ENCODE measurements around the gene EYS.

The EYS gene

GRCh38 chr6:63750400-63750799 is 1956.6 kb downstream of the EYS start:
- TF ChIP-seq REST (IDR thresholded peaks at IDR 0.05; ENCODE audit: insufficient read depth in 1 of 2, low read depth in 2 of 2, low read length in 2 of 2): no peak
- no peak for TF ChIP-seq POLR2AphosphoS5 (IDR thresholded peaks at IDR 0.05; ENCODE audit: low read depth, low read length)
- no peak for TF ChIP-seq TAF1 (IDR thresholded peaks at IDR 0.05; ENCODE audit: borderline replicate concordance, insufficient read depth, low read length)
- no peak for TF ChIP-seq FOXP2 (optimal IDR thresholded peaks at IDR 0.05; ENCODE audit: borderline replicate concordance, extremely low read depth, extremely low read length, insufficient read depth)

GRCh38 chr6:63745784-63746183 is 1961.2 kb downstream of the EYS start:
- TF ChIP-seq FOXP2 (optimal IDR thresholded peaks at IDR 0.05; ENCODE audit: borderline replicate concordance, extremely low read depth, extremely low read length, insufficient read depth) (no peak), POLR2AphosphoS5 (IDR thresholded peaks at IDR 0.05; ENCODE audit: low read depth, low read length) (no peak), SIN3A (IDR thresholded peaks at IDR 0.05; ENCODE audit: borderline replicate concordance, insufficient read depth, low read length) (no peak), TAF1 (IDR thresholded peaks at IDR 0.05; ENCODE audit: borderline replicate concordance, insufficient read depth, low read length) (no peak), REST (IDR thresholded peaks at IDR 0.05; ENCODE audit: insufficient read depth in 1 of 2, low read depth in 2 of 2, low read length in 2 of 2) (no peak)

GRCh38 chr6:63744810-63745209 is 1962.2 kb downstream of the EYS start:
- TF ChIP-seq FOXP2 (optimal IDR thresholded peaks at IDR 0.05; ENCODE audit: borderline replicate concordance, extremely low read depth, extremely low read length, insufficient read depth): no peak

- TF ChIP-seq TAF1 (IDR thresholded peaks at IDR 0.05; ENCODE audit: borderline replicate concordance, insufficient read depth, low read length) (no peak), SIN3A (IDR thresholded peaks at IDR 0.05; ENCODE audit: borderline replicate concordance, insufficient read depth, low read length) (no peak), FOXP2 (optimal IDR thresholded peaks at IDR 0.05; ENCODE audit: borderline replicate concordance, extremely low read depth, extremely low read length, insufficient read depth) (no peak), POLR2AphosphoS5 (IDR thresholded peaks at IDR 0.05; ENCODE audit: low read depth, low read length) (no peak), REST (IDR thresholded peaks at IDR 0.05; ENCODE audit: insufficient read depth in 1 of 2, low read depth in 2 of 2, low read length in 2 of 2) (no peak)
These were observed 1963.3 kb downstream of the EYS start for GRCh38 chr6:63743691-63744090.

GRCh38 chr6:63742060-63742459 is 1965.0 kb downstream of the EYS start:
- no peak for TF ChIP-seq POLR2AphosphoS5 (IDR thresholded peaks at IDR 0.05; ENCODE audit: low read depth, low read length)
- no peak for TF ChIP-seq TAF1 (IDR thresholded peaks at IDR 0.05; ENCODE audit: borderline replicate concordance, insufficient read depth, low read length)
- no peak for TF ChIP-seq FOXP2 (optimal IDR thresholded peaks at IDR 0.05; ENCODE audit: borderline replicate concordance, extremely low read depth, extremely low read length, insufficient read depth)
- TF ChIP-seq REST (IDR thresholded peaks at IDR 0.05; ENCODE audit: insufficient read depth in 1 of 2, low read depth in 2 of 2, low read length in 2 of 2): no peak
- TF ChIP-seq SIN3A (IDR thresholded peaks at IDR 0.05; ENCODE audit: borderline replicate concordance, insufficient read depth, low read length): no peak
